ENCODE measurements around the gene CHSY3. TPM values are rescaled to one million over a fixed set of nuclear protein-coding genes. Genes with fewer than 3 reads are reported as not detected.

CHSY3 gene
- total RNA-seq, 5 donors from 2014 or later (not counting 1 experiment from before 2014, with no cell fraction given): not detected

DNA sequence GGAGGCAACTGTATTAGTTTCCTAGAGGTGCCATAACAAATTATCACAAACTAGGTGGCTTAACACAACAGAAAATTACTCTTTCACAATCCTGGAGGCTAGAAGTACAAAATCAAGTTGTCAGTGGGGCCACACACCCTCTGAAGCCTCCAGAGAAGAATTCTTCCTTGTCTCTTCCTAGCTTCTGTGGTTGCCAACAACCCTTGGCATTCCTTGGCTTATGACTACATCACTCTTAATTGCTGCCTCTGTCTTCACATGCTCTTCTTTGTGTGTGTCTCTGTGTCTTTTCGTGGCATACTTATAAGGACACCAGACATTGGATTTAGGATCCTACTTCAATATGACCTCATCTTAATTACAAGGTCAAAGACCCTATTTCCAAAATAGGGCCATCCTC lies 327.5 kb downstream of the CHSY3 start:
- H3K27ac Mint-ChIP-seq: no peak overlapping the region
- no peaks in the 10 kb centered on the region for H3K4me1 ChIP-seq (ENCODE audit: control insufficient read depth in 1 of 2, extremely low read depth in 1 of 2, insufficient read depth in 2 of 2, low read length in 2 of 2)
- no peak overlapping the region for H3K27ac ChIP-seq (ENCODE audit: low read length)
- H3K4me1 Mint-ChIP-seq: no peaks in the 10 kb centered on the region
- ChIA-PET CTCF (interaction anchor here in 1 of 2 donors (1.0 kb wide), 1 partner anchor 594 kb away, joined by 3 read pairs; no protein-coding TSS in a partner anchor), POLR2A (interaction anchor here in 1 of 2 donors (0.7 kb wide), 1 partner anchor 1209 kb away, joined by 3 read pairs; no protein-coding TSS in a partner anchor)
- H3K9me3 ChIP-seq: no peaks in the 10 kb centered on the region
- no CpG with 5 or more reads among the region's 1 CpG for WGBS (ENCODE audit: insufficient coverage)
- H3K4me3 Mint-ChIP-seq: no peak overlapping the region
- no peaks in the 10 kb centered on the region for H3K36me3 ChIP-seq (ENCODE audit: control insufficient read depth in 2 of 2, extremely low read depth in 1 of 2, insufficient read depth in 1 of 2, low read length in 1 of 2)
- no peak overlapping the region for H3K4me3 ChIP-seq (ENCODE audit: control insufficient read depth in 1 of 2, extremely low read depth in 1 of 2, low read length in 1 of 2)
- no peaks in the 10 kb centered on the region for H3K27me3 ChIP-seq (replicated peaks in 1 of 2; ENCODE audit: control insufficient read depth in 2 of 2, extremely low read depth in 1 of 2, insufficient read depth in 2 of 2, low read length in 1 of 2)
- DNase-seq (no peak), ATAC-seq (replicated peaks in 1 of 4) (no peak)
- H3K36me3 Mint-ChIP-seq: no peaks in the 10 kb centered on the region
- peaks cover 0 to 14% (median 5%) of the 10 kb centered on the region in 3 donors for H3K9me3 Mint-ChIP-seq
- H3K27me3 Mint-ChIP-seq: no peaks in the 10 kb centered on the region

GRCh38 chr5:130234816-130235215 lies 330.6 kb downstream of the CHSY3 start:
- ATAC-seq (replicated peaks in 1 of 4) (no peak), DNase-seq (no peak)
- no peak overlapping the region for H3K4me3 Mint-ChIP-seq
- H3K9me3 Mint-ChIP-seq: peaks cover 0 to 10% (median 4%) of the 10 kb centered on the region in 3 donors
- no peak overlapping the region for H3K27ac ChIP-seq (ENCODE audit: low read length)
- H3K36me3 ChIP-seq (ENCODE audit: control insufficient read depth in 2 of 2, extremely low read depth in 1 of 2, insufficient read depth in 1 of 2, low read length in 1 of 2): no peaks in the 10 kb centered on the region
- no peak overlapping the region for H3K4me3 ChIP-seq (ENCODE audit: control insufficient read depth in 1 of 2, extremely low read depth in 1 of 2, low read length in 1 of 2)
- ChIA-PET POLR2A (no interaction called here), CTCF (no interaction called here)
- no peaks in the 10 kb centered on the region for H3K36me3 Mint-ChIP-seq
- no peaks in the 10 kb centered on the region for H3K4me1 Mint-ChIP-seq
- WGBS (ENCODE audit: insufficient coverage): 17% methylated on average over 1 of the region's 1 CpG
- H3K9me3 ChIP-seq: no peaks in the 10 kb centered on the region
- no peaks in the 10 kb centered on the region for H3K27me3 ChIP-seq (replicated peaks in 1 of 2; ENCODE audit: control insufficient read depth in 2 of 2, extremely low read depth in 1 of 2, insufficient read depth in 2 of 2, low read length in 1 of 2)
- no peaks in the 10 kb centered on the region for H3K27me3 Mint-ChIP-seq
- no peaks in the 10 kb centered on the region for H3K4me1 ChIP-seq (ENCODE audit: control insufficient read depth in 1 of 2, extremely low read depth in 1 of 2, insufficient read depth in 2 of 2, low read length in 2 of 2)
- no peak overlapping the region for H3K27ac Mint-ChIP-seq

Other genes starting within 250 kb of the CHSY3 start
- not detected for gene MINAR2, start 156.4 kb upstream of the CHSY3 start, total RNA-seq